ENCODE results near the gene IFNA1.

GRCh38 chr9:21452681-21453080 is 12.4 kb downstream of the IFNA1 start:
- TF ChIP-seq EZH2 (optimal IDR thresholded peaks at IDR 0.05; ENCODE audit: low read depth, low read length) (no peak), CTCF (IDR thresholded peaks at IDR 0.05; ENCODE audit: low read length) (no peak), EZH2phosphoT487 (IDR thresholded peaks at IDR 0.05; ENCODE audit: low read length) (no peak)
